Hepatocyte (in vitro differentiated cells): ENCODE results near the gene SYT14. TPM values are rescaled to one million over a fixed set of nuclear protein-coding genes. Genes with fewer than 3 reads are reported as not detected.
"Not testable (repeated sequence)": the region's sequence is repeated elsewhere in the genome, so short reads cannot be mapped to it uniquely, and the experiment has no call there.

Experiments
- DNase-seq: peaks from one replicate; pipeline ENCODE4 v3.0.0-alpha.2; 2016; ENCODE audit warnings: low spot score
- H2AFZ ChIP-seq: fragments of 200-600 bp; sonication (generic); 2 replicates; pipeline ENCODE4 v1.6.0; 2016; ENCODE audit warnings: antibody characterized with exemption, mild to moderate bottlenecking
- H3K27ac ChIP-seq: fragments of 200-600 bp; sonication (generic); 2 replicates; pipeline ENCODE4 v1.5.1; 2016; ENCODE audit warnings: mild to moderate bottlenecking
- H3K27me3 ChIP-seq: fragments of 200-600 bp; sonication (generic); 2 replicates; pipeline ENCODE4 v1.6.1; 2016
- H3K36me3 ChIP-seq: fragments of 200-600 bp; sonication (generic); replicated peaks from 2 replicates; pipeline ENCODE4 v1.5.1; 2016; ENCODE audit warnings: low read depth; ENCODE audit not compliant: insufficient read depth
- H3K4me1 ChIP-seq: fragments of 200-600 bp; sonication (generic); 2 replicates; pipeline ENCODE4 v1.5.1; 2016; ENCODE audit warnings: mild to moderate bottlenecking, moderate library complexity; ENCODE audit not compliant: insufficient read depth
- H3K4me2 ChIP-seq: fragments of 200-600 bp; sonication (generic); 2 replicates; pipeline ENCODE4 v1.6.0; 2016
- H3K4me3 ChIP-seq: fragments of 200-600 bp; sonication (generic); 2 replicates; pipeline ENCODE4 v1.5.1; 2016; ENCODE audit warnings: mild to moderate bottlenecking
- H3K79me2 ChIP-seq: fragments of 200-600 bp; sonication (generic); 2 replicates; pipeline ENCODE4 v1.6.0; 2017; ENCODE audit warnings: mild to moderate bottlenecking
- H3K9me2 ChIP-seq: fragments of 200-600 bp; sonication (generic); replicated peaks from 2 replicates; pipeline ENCODE4 v1.6.0; 2017; ENCODE audit warnings: mild to moderate bottlenecking; ENCODE audit not compliant: insufficient read depth
- H3K9me3 ChIP-seq: fragments of 200-600 bp; sonication (generic); 2 replicates; pipeline ENCODE4 v1.5.1; 2016; ENCODE audit warnings: low read depth, mild to moderate bottlenecking
- H4K20me1 ChIP-seq: fragments of 200-600 bp; sonication (generic); 2 replicates; pipeline ENCODE4 v1.6.0; 2016; ENCODE audit warnings: mild to moderate bottlenecking; ENCODE audit not compliant: insufficient read depth, poor library complexity, severe bottlenecking
- CTCF ChIP-seq: fragments of 200-600 bp; sonication (generic); IDR thresholded peaks from 2 replicates; pipeline ENCODE4 v1.5.1; 2016; ENCODE audit warnings: antibody characterized with exemption, mild to moderate bottlenecking; ENCODE audit not compliant: poor library complexity
- EZH2 ChIP-seq: fragments of 200-600 bp; sonication (generic); IDR thresholded peaks from 2 replicates; pipeline ENCODE4 v1.6.1; 2016; ENCODE audit warnings: antibody characterized with exemption, mild to moderate bottlenecking, borderline replicate concordance
- EZH2phosphoT487 ChIP-seq: fragments of 200-600 bp; sonication (generic); IDR thresholded peaks from one replicate; pipeline ENCODE4 v1.6.1; 2018; ENCODE audit warnings: antibody characterized with exemption, mild to moderate bottlenecking, low read depth, moderate library complexity; ENCODE audit not compliant: unreplicated experiment, severe bottlenecking
- WGBS: methylation state at CpG from one replicate; pipeline ENCODE4 v1.1.6; 2016; ENCODE audit warnings: low lambda C conversion rate; ENCODE audit errors: missing lambda C conversion rate; 5-methylcytosine and 5-hydroxymethylcytosine counted together
- polyA plus RNA-seq: library from polyadenylated mRNA; unstranded; fragments of >200 nt; fragmentation: Nextera tagmentation; extraction: Ambion mirVana; gene quantifications from 2 replicates; pipeline ENCODE4 v1.2.1, GENCODE V29; 2016
- total RNA-seq: library from RNA; depleted of rRNA; stranded (reverse); fragments of >200 nt; gene quantifications from 2 replicates; pipeline ENCODE4 v1.2.3, GENCODE V29; 2014

Gene SYT14
- total and polyA plus RNA-seq, 2 experiments from 2014 or later = 0.29 to 1.4 TPM

- Histone ChIP-seq H3K9me3 (no peaks in the 10 kb centered on the region), H3K4me3 (no peak overlapping the region), H4K20me1 (no peaks in the 10 kb centered on the region), H3K9me2 (no peaks in the 10 kb centered on the region), H2AFZ (no peak overlapping the region), H3K4me2 (no peak overlapping the region), H3K79me2 (no peaks in the 10 kb centered on the region), H3K4me1 (no peaks in the 10 kb centered on the region), H3K27ac (no peak overlapping the region), H3K27me3 (no peaks in the 10 kb centered on the region), H3K36me3 (no peaks in the 10 kb centered on the region)
- DNase-seq = no peak
- TF ChIP-seq EZH2 = no peak
- no peak for TF ChIP-seq CTCF
- no peak for TF ChIP-seq EZH2phosphoT487
These were observed 105.0 kb downstream of the SYT14 start for GRCh38 chr1:210043058-210043457.

GRCh38 chr1:210049616-210050015, 111.6 kb downstream of the SYT14 start:
- Histone ChIP-seq H3K4me3 (no peak overlapping the region), H3K36me3 (no peaks in the 10 kb centered on the region), H3K9me3 (no peaks in the 10 kb centered on the region), H3K79me2 (no peaks in the 10 kb centered on the region), H3K27me3 (no peaks in the 10 kb centered on the region), H3K4me1 (no peaks in the 10 kb centered on the region), H4K20me1 (no peaks in the 10 kb centered on the region), H2AFZ (no peak overlapping the region), H3K9me2 (no peaks in the 10 kb centered on the region), H3K27ac (no peak overlapping the region), H3K4me2 (no peak overlapping the region)
- 88% methylated on average over 7 of the region's 7 CpGs for WGBS
- TF ChIP-seq EZH2phosphoT487 (no peak), EZH2 (no peak), CTCF (no peak)
- no peak for DNase-seq

- H3K36me3 ChIP-seq, H3K4me3 ChIP-seq, H3K79me2 ChIP-seq, H2AFZ ChIP-seq, H3K27ac ChIP-seq, H3K27me3 ChIP-seq, DNase-seq, H3K9me3 ChIP-seq, H3K4me1 ChIP-seq, H3K4me2 ChIP-seq, H4K20me1 ChIP-seq, H3K9me2 ChIP-seq: not testable (repeated sequence)
- 66% methylated on average over 4 of the region's 4 CpGs for WGBS
These were observed 112.5 kb downstream of the SYT14 start for GRCh38 chr1:210050491-210050890.

GRCh38 chr1:210053126-210053525, 115.1 kb downstream of the SYT14 start:
- Histone ChIP-seq H3K79me2 (no peaks in the 10 kb centered on the region), H3K27me3 (no peaks in the 10 kb centered on the region), H3K36me3 (no peaks in the 10 kb centered on the region), H2AFZ (no peak overlapping the region), H3K4me2 (no peak overlapping the region), H3K4me3 (no peak overlapping the region), H3K9me3 (no peaks in the 10 kb centered on the region), H3K9me2 (no peaks in the 10 kb centered on the region), H4K20me1 (no peaks in the 10 kb centered on the region), H3K27ac (no peak overlapping the region), H3K4me1 (no peaks in the 10 kb centered on the region)
- DNase-seq = no peak
- WGBS = 50% methylated on average over 1 of the region's 1 CpG
- TF ChIP-seq EZH2 = no peak
- TF ChIP-seq EZH2phosphoT487 = no peak
- TF ChIP-seq CTCF = no peak
